K562 (cell line): ENCODE measurements around the gene AFAP1. TPM values are rescaled to one million over a fixed set of nuclear protein-coding genes. Genes with fewer than 3 reads are reported as not detected.

Experiments
- ATAC-seq: fragments of 200-7000 bp; cut with Tn5 transposase; 3 replicates; pipeline ENCODE4 v1.9.1; 2020; ENCODE audit warnings: moderate library complexity
- BruUV-seq: library from RNA; stranded (reverse); fragments of 400-500 nt; replicated peaks from 2 replicates; lab custom pipeline; 2021; lab: Mats Ljungman, UMichigan
- CTCF ChIA-PET: fragments of 300-600 bp; formaldehyde crosslinking; extraction: SDS; loops from one replicate; lab custom pipeline; 2021; ENCODE audit warnings: low intra/inter-chr PET ratio; lab: Yijun Ruan, JAX
- POLR2A ChIA-PET: fragments of 300-600, 350-650 bp; sonication (Branson Sonifier 250); formaldehyde crosslinking; extraction: SDS; loops from one replicate; lab custom pipeline; 2021; ENCODE audit warnings: antibody characterized with exemption, inconsistent platforms; lab: Yijun Ruan, JAX
- DNase-seq, 4 experiments: peaks; one replicate each; pipeline versions ENCODE4 v3.0.0 to v3.0.0-alpha.2; 2011 to 2018; ENCODE audit warnings: low spot score in 3 of 4, mixed read lengths in 3 of 4; ENCODE audit errors: extremely low read depth in 1 of 4
- FAIRE-seq: peaks from 2 replicates; lab custom pipeline; 2011; peaks lifted over from hg19 to GRCh38; lab: Jason Lieb, UNC
- H2AFZ ChIP-seq: 2 replicates; pipeline ENCODE4 v1.6.0; 2011; ENCODE audit warnings: low read depth, low read length, control low read depth, inconsistent platforms
- H3K27ac ChIP-seq: fragments of 200-600 bp; 3 replicates; pipeline ENCODE4 v1.8.0; 2011; ENCODE audit warnings: low read depth, mild to moderate bottlenecking, control low read depth, inconsistent platforms, low read length, moderate library complexity, mixed read lengths; ENCODE audit errors: extremely low read depth
- H3K27me3 ChIP-seq, 2 experiments: fragments of 300-600 bp in 1 of 2; 2 replicates in 1 of 2; 3 replicates in 1 of 2; pipeline versions ENCODE4 v1.6.0 to v1.8.0; 2011; ENCODE audit warnings: inconsistent platforms in 2 of 2, low read length in 2 of 2, mild to moderate bottlenecking in 1 of 2, mixed read lengths in 1 of 2, moderate library complexity in 1 of 2; ENCODE audit not compliant: control insufficient read depth in 2 of 2, insufficient read depth in 2 of 2
- H3K36me3 ChIP-seq: fragments of 300-600 bp; 3 replicates; pipeline ENCODE4 v1.8.0; 2011; ENCODE audit warnings: mild to moderate bottlenecking, low read length, inconsistent platforms; ENCODE audit not compliant: control insufficient read depth, insufficient read depth
- H3K4me1 ChIP-seq, 2 experiments: fragments of 200-600 bp in 1 of 2; replicated peaks in 1 of 2; 2 replicates in 1 of 2; 3 replicates in 1 of 2; pipeline versions ENCODE4 v1.5.1 to v1.8.0; 2011; ENCODE audit warnings: inconsistent platforms in 2 of 2, low read length in 2 of 2, mild to moderate bottlenecking in 1 of 2, mixed read lengths in 1 of 2, moderate library complexity in 1 of 2; ENCODE audit not compliant: control insufficient read depth in 2 of 2, insufficient read depth in 2 of 2
- H3K4me2 ChIP-seq: 2 replicates; pipeline ENCODE4 v1.6.1; 2011; ENCODE audit warnings: low read length, control low read depth, inconsistent platforms, mixed read lengths; ENCODE audit not compliant: insufficient read depth
- H3K4me3 ChIP-seq: fragments of 200-600 bp; sonication (generic), shearing (Covaris generic); 2 replicates; pipeline ENCODE4 v1.5.1; 2016; ENCODE audit warnings: control low read depth, inconsistent platforms
- H3K79me2 ChIP-seq: fragments of 200-600 bp; 3 replicates; pipeline ENCODE4 v1.8.0; 2011; ENCODE audit warnings: low read length, inconsistent platforms; ENCODE audit not compliant: control insufficient read depth, insufficient read depth
- H3K9ac ChIP-seq, 2 experiments: 2 replicates each; pipeline versions ENCODE4 v1.6.0 to v1.6.1; 2011; ENCODE audit warnings: low read depth in 2 of 2, low read length in 2 of 2, control low read depth in 1 of 2, inconsistent platforms in 1 of 2, mild to moderate bottlenecking in 1 of 2, mixed read lengths in 1 of 2; ENCODE audit not compliant: insufficient read depth in 1 of 2
- H3K9me1 ChIP-seq: one replicate; pipeline ENCODE4 v1.6.0; 2011; ENCODE audit warnings: inconsistent platforms, mild to moderate bottlenecking, low read length, moderate library complexity; ENCODE audit not compliant: control insufficient read depth, insufficient read depth
- H3K9me3 ChIP-seq: replicated peaks from 2 replicates; pipeline ENCODE4 v1.5.1; 2011; ENCODE audit warnings: low read depth, low read length, inconsistent platforms; ENCODE audit not compliant: control insufficient read depth, insufficient read depth
- H4K20me1 ChIP-seq: replicated peaks from 2 replicates; pipeline ENCODE4 v1.6.1; 2011; ENCODE audit warnings: low read length, inconsistent platforms, mixed read lengths; ENCODE audit not compliant: control insufficient read depth, insufficient read depth
- CCAR2 ChIP-seq: fragments of 200-400 bp; formaldehyde crosslinking; IDR thresholded peaks from 2 replicates; pipeline ENCODE4 v1.6.1; 2017; ENCODE audit warnings: mild to moderate bottlenecking, low read depth, low read length
- FOXK1 ChIP-seq: sonication (generic); formaldehyde crosslinking; IDR thresholded peaks from 2 replicates; pipeline ENCODE4 v1.8.0; 2022; ENCODE audit warnings: missing genetic modification reagents, mild to moderate bottlenecking, borderline replicate concordance
- HBP1 ChIP-seq: fragments of 450-650 bp; formaldehyde crosslinking; IDR thresholded peaks from 2 replicates; pipeline ENCODE4 v1.4.0; 2022; ENCODE audit warnings: missing genetic modification characterization
- HNRNPL ChIP-seq: fragments of 200-400 bp; formaldehyde crosslinking; IDR thresholded peaks from 2 replicates; pipeline ENCODE4 v1.6.1; 2017; ENCODE audit warnings: low read depth, mild to moderate bottlenecking, low read length
- IRF2 ChIP-seq: sonication (generic); formaldehyde crosslinking; IDR thresholded peaks from 2 replicates; pipeline ENCODE4 v1.8.1; 2022; ENCODE audit warnings: mild to moderate bottlenecking, missing genetic modification reagents
- MAZ ChIP-seq, 2 experiments: fragments of 450-650 bp in 1 of 2; sonication (generic) in 1 of 2; formaldehyde crosslinking; IDR thresholded peaks in 1 of 2; conservative IDR thresholded peaks in 1 of 2; 2 replicates each; pipeline versions ENCODE4 v1.4.0 to v1.5.0; 2020; ENCODE audit warnings: mild to moderate bottlenecking in 1 of 2, missing genetic modification reagents in 1 of 2
- POU5F1 ChIP-seq: fragments of 150-350 bp; IDR thresholded peaks from 2 replicates; pipeline ENCODE4 v1.6.1; 2014; ENCODE audit warnings: borderline replicate concordance, low read length, low read depth, mild to moderate bottlenecking; ENCODE audit not compliant: partially characterized antibody
- SETDB1 ChIP-seq: IDR thresholded peaks from one replicate; pipeline ENCODE4 v1.6.1; 2012; ENCODE audit warnings: low read length, control low read depth, inconsistent platforms
- SRSF3 ChIP-seq: fragments of 200-400 bp; formaldehyde crosslinking; IDR thresholded peaks from 2 replicates; pipeline ENCODE4 v1.6.1; 2016; ENCODE audit warnings: mild to moderate bottlenecking, low read length, moderate library complexity; ENCODE audit not compliant: insufficient read depth
- TEAD1 ChIP-seq, 2 experiments: fragments of 450-650 bp in 1 of 2; sonication (generic) in 1 of 2; formaldehyde crosslinking; IDR thresholded peaks; 2 replicates each; pipeline versions ENCODE4 v1.4.0 to v1.8.0; 2020 to 2022; ENCODE audit warnings: mild to moderate bottlenecking in 2 of 2, missing genetic modification reagents in 1 of 2
- WHSC1 ChIP-seq: IDR thresholded peaks from one replicate; pipeline ENCODE4 v1.6.1; 2012; ENCODE audit warnings: low read length, control low read depth, inconsistent platforms
- ZNF277 ChIP-seq: fragments of 250-450 bp; sonication (Bioruptor Pico); IDR thresholded peaks from 2 replicates; pipeline ENCODE4 v1.8.0; 2022; ENCODE audit warnings: inconsistent platforms, mild to moderate bottlenecking, moderate library complexity, borderline replicate concordance
- ZNF57 ChIP-seq: fragments of 450-650 bp; formaldehyde crosslinking; IDR thresholded peaks from 2 replicates; pipeline ENCODE4 v1.4.0; 2020; ENCODE audit warnings: mild to moderate bottlenecking, moderate library complexity
- WGBS: fragments of 100-300 bp; shearing (Covaris generic); methylation state at CpG from one replicate; pipeline ENCODE4 v1.1.6; 2016; ENCODE audit warnings: low coverage, mixed read lengths; ENCODE audit not compliant: insufficient coverage; ENCODE audit errors: missing lambda C conversion rate; 5-methylcytosine and 5-hydroxymethylcytosine counted together
- in situ Hi-C: fragments of 300-500 bp; cut with MboI; formaldehyde crosslinking; loops from 4 replicates; pipeline ENCODE4 v1.15.0; 2018; ENCODE audit warnings: inconsistent platforms, mixed read lengths
- intact Hi-C: fragments of 100-400 bp; cut with micrococcal nuclease; formaldehyde crosslinking; loops from 2 replicates; pipeline ENCODE4 v1.14.2; 2022
- polyA plus RNA-seq, 8 experiments: library from polyadenylated mRNA; depleted of rRNA in 4 of 8; stranded (reverse) in 5 of 8; unstranded in 3 of 8; fragments of >200 nt; fragmentation: Nextera tagmentation in 2 of 8; fragmentation: Illumina TruSeq in 1 of 8; extraction: Ambion mirVana in 2 of 8; extraction: Trizol in 1 of 8; gene quantifications; 2 replicates each; pipeline versions ENCODE4 v1.2.1 to v1.2.3, GENCODE V29; 2011 to 2014; ENCODE audit warnings: inconsistent platforms in 1 of 8, missing spikeins in 1 of 8
- total RNA-seq, 7 experiments: library from RNA; depleted of rRNA in 6 of 7; stranded (reverse); fragments of >200 nt in 6 of 7; fragmentation: Illumina TruSeq in 2 of 7; extraction: Trizol in 2 of 7; gene quantifications; 2 replicates each; pipeline versions ENCODE4 v1.2.1 to v1.2.3, GENCODE V29; 2011 to 2021; ENCODE audit warnings: low replicate concordance in 1 of 7
- TF ChIP-seq, protein P1 (sequence below): fragments of 450-650 bp; formaldehyde crosslinking; IDR thresholded peaks from 2 replicates; pipeline ENCODE4 v1.4.0; 2020; ENCODE audit warnings: mild to moderate bottlenecking, moderate library complexity
- TF ChIP-seq, protein P2 (sequence below): conservative IDR thresholded peaks from 2 replicates; pipeline ENCODE4 v1.6.1; 2011; ENCODE audit warnings: low read depth, mild to moderate bottlenecking, low read length; ENCODE audit not compliant: control insufficient read depth

Gene AFAP1
- total and polyA plus RNA-seq, 9 of the 15 experiments (the other 6 are each of a cell fraction or from before 2014, with no cell fraction given): 0.07 to 0.42 (median 0.12) TPM; not detected in 1

DNA sequence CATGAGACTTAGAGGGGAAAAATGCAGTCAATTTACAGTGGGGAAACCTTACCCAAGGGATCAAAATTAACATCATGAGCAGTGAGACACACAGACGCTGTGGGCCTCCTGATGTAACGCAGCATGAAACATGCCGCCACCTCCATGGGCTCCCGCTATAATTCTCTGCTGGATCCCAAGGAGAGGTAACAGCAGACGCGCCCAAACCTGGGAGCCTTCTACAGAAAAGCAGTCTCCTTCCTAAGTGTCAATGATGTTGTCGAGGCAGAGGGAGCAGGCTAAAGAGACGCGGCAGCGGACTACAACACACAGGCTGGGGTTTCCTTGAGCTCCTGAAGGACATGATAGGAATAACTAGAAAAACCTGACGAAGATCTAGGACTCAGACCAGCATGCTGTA is 142.3 kb downstream of the AFAP1 start (continued):
- TF ChIP-seq CCAR2 (no peak), SETDB1 (no peak)

DNA sequence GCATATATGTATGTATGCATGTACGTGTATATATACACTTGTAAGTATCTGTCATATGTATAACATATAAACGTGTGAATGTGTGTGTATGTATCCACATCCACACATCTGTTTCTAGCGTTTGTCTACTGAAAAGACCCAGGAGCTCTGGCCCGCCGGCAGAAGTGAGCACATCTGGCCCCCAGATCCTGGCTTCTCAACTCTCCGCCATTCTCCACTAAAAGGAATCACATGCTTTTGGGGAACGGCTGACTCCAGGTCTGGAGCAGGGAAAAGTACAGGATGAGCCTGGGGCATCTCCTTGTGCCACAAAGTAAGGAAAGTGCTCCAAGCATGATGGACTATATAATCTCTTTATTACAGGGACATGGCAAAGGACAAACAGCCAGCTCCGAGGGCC is 143.7 kb downstream of the AFAP1 start:
- Histone ChIP-seq H3K79me2 (no peaks in the 10 kb centered on the region), H3K4me3 (no peak overlapping the region), H3K4me2 (no peak overlapping the region), H3K27me3 (peaks cover 21 to 30% of the 10 kb centered on the region in 2 experiments; a peak in 3 of 5 replicates), H3K9me3 (no peaks in the 10 kb centered on the region), H3K36me3 (no peaks in the 10 kb centered on the region), H3K9ac (no peak overlapping the region), H2AFZ (no peak overlapping the region), H3K4me1 (no peaks in the 10 kb centered on the region), H3K9me1 (no peaks in the 10 kb centered on the region), H4K20me1 (no peaks in the 10 kb centered on the region), H3K27ac (no peak overlapping the region)
- no TSS peak for BruUV-seq
- WGBS: under 1% methylated on average over 8 of the region's 8 CpGs
- ATAC-seq (no peak), DNase-seq (no peak), FAIRE-seq (no peak)
- ChIA-PET POLR2A (no interaction called here), CTCF (no interaction called here)
- intact Hi-C loops: no loop called here
- in situ Hi-C loops: no loop called here
- TF ChIP-seq MAZ (CRISPR knock-in tag; conservative IDR thresholded peaks at IDR 0.05 in 1 of 2, IDR thresholded peaks at IDR 0.05 in 1 of 2): no peak
- TF ChIP-seq FOXK1 (CRISPR knock-in tag): no peak
- TF ChIP-seq HBP1 (CRISPR knock-in tag): no peak
- no peak for TF ChIP-seq TEAD1 (CRISPR knock-in tag; IDR thresholded peaks at IDR 0.05)
- no peak for TF ChIP-seq POU5F1
- no peak for TF ChIP-seq HNRNPL
- TF ChIP-seq ZNF57 (CRISPR knock-in tag): no peak
- TF ChIP-seq WHSC1: no peak
- TF ChIP-seq, protein P1, sequence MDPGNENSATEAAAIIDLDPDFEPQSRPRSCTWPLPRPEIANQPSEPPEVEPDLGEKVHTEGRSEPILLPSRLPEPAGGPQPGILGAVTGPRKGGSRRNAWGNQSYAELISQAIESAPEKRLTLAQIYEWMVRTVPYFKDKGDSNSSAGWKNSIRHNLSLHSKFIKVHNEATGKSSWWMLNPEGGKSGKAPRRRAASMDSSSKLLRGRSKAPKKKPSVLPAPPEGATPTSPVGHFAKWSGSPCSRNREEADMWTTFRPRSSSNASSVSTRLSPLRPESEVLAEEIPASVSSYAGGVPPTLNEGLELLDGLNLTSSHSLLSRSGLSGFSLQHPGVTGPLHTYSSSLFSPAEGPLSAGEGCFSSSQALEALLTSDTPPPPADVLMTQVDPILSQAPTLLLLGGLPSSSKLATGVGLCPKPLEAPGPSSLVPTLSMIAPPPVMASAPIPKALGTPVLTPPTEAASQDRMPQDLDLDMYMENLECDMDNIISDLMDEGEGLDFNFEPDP (CRISPR knock-in tag): no peak
- no peak for TF ChIP-seq IRF2 (CRISPR knock-in tag)
- TF ChIP-seq, protein P2, sequence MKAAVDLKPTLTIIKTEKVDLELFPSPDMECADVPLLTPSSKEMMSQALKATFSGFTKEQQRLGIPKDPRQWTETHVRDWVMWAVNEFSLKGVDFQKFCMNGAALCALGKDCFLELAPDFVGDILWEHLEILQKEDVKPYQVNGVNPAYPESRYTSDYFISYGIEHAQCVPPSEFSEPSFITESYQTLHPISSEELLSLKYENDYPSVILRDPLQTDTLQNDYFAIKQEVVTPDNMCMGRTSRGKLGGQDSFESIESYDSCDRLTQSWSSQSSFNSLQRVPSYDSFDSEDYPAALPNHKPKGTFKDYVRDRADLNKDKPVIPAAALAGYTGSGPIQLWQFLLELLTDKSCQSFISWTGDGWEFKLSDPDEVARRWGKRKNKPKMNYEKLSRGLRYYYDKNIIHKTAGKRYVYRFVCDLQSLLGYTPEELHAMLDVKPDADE: no peak
- TF ChIP-seq SRSF3: no peak
- TF ChIP-seq ZNF277 (CRISPR knock-in tag): no peak
